ENCODE results near the gene RNF4.

RNF4 gene

GRCh38 chr4:2482693-2483092 lies 13.8 kb downstream of the RNF4 start:
- TF ChIP-seq SPI1 (IDR thresholded peaks at IDR 0.05; ENCODE audit: borderline replicate concordance, low read depth) (no peak), GABPA (IDR thresholded peaks at IDR 0.05; ENCODE audit: low read depth) (no peak), CTCF (IDR thresholded peaks at IDR 0.05; ENCODE audit: insufficient read depth, low read length) (no peak), REST (IDR thresholded peaks at IDR 0.05; ENCODE audit: insufficient replicate concordance, low read depth) (no peak), POLR2AphosphoS5 (IDR thresholded peaks at IDR 0.05; ENCODE audit: low read depth) (no peak)
- Histone ChIP-seq H3K27me3 (ENCODE audit: insufficient read depth, poor library complexity, severe bottlenecking) (no peaks in the 10 kb centered on the region), H3K4me3 (replicated peaks; ENCODE audit: insufficient read depth, low read length) (no peak overlapping the region), H3K27ac (replicated peaks) (no peak overlapping the region)
- DNase-seq (ENCODE audit: low read depth in 1 of 2, low spot score in 1 of 2): no peak

- no peak overlapping the region for H3K27ac ChIP-seq (replicated peaks)
- no peak for DNase-seq (ENCODE audit: low read depth in 1 of 2, low spot score in 1 of 2)
- H3K27me3 ChIP-seq (ENCODE audit: insufficient read depth, poor library complexity, severe bottlenecking): no peaks in the 10 kb centered on the region
- H3K4me3 ChIP-seq (replicated peaks; ENCODE audit: insufficient read depth, low read length): no peak overlapping the region
- TF ChIP-seq GABPA (IDR thresholded peaks at IDR 0.05; ENCODE audit: low read depth) (no peak), REST (IDR thresholded peaks at IDR 0.05; ENCODE audit: insufficient replicate concordance, low read depth) (no peak), CTCF (IDR thresholded peaks at IDR 0.05; ENCODE audit: insufficient read depth, low read length) (no peak), SPI1 (IDR thresholded peaks at IDR 0.05; ENCODE audit: borderline replicate concordance, low read depth) (no peak), POLR2AphosphoS5 (IDR thresholded peaks at IDR 0.05; ENCODE audit: low read depth) (no peak)
Measured at GRCh38 chr4:2483237-2483636, 14.3 kb downstream of the RNF4 start.

GRCh38 chr4:2484185-2484584 lies 15.3 kb downstream of the RNF4 start:
- H3K27me3 ChIP-seq (ENCODE audit: insufficient read depth, poor library complexity, severe bottlenecking): no peaks in the 10 kb centered on the region
- H3K27ac ChIP-seq (replicated peaks): no peak overlapping the region
- TF ChIP-seq SPI1 (IDR thresholded peaks at IDR 0.05; ENCODE audit: borderline replicate concordance, low read depth) (no peak), CTCF (IDR thresholded peaks at IDR 0.05; ENCODE audit: insufficient read depth, low read length) (no peak), GABPA (IDR thresholded peaks at IDR 0.05; ENCODE audit: low read depth) (no peak), POLR2AphosphoS5 (IDR thresholded peaks at IDR 0.05; ENCODE audit: low read depth) (no peak), REST (IDR thresholded peaks at IDR 0.05; ENCODE audit: insufficient replicate concordance, low read depth) (no peak)
- peak in 1 of 2 experiments; percentile 14 for DNase-seq (ENCODE audit: low read depth in 1 of 2, low spot score in 1 of 2)
- no peak overlapping the region for H3K4me3 ChIP-seq (replicated peaks; ENCODE audit: insufficient read depth, low read length)

Data from HL-60 (cell line).